Fibroblast of the aortic adventitia (primary cell): Measurements from ENCODE around the gene NDUFAF3. TPM values are rescaled to one million over a fixed set of nuclear protein-coding genes. Genes with fewer than 3 reads are reported as not detected.

Experiments used
- DNase-seq: peaks from one replicate; pipeline ENCODE4 v3.0.0-alpha.2; 2010; ENCODE audit warnings: low read depth
- H3K4me3 ChIP-seq: 2 replicates; pipeline ENCODE4 v1.5.1; 2011; ENCODE audit warnings: low read depth, mild to moderate bottlenecking, control low read depth, low read length, moderate library complexity
- total RNA-seq: library from RNA; depleted of rRNA; stranded (reverse); fragments of >200 nt; gene quantifications from 2 replicates; pipeline ENCODE4 v1.2.3, GENCODE V29; 2012; ENCODE audit warnings: low replicate concordance
- TF ChIP-seq, protein P1 (sequence below): IDR thresholded peaks from 2 replicates; pipeline ENCODE4 v1.5.1; 2011; ENCODE audit warnings: mild to moderate bottlenecking, low read length, control low read depth, inconsistent platforms; ENCODE audit not compliant: insufficient read depth

NDUFAF3 gene, protein sequence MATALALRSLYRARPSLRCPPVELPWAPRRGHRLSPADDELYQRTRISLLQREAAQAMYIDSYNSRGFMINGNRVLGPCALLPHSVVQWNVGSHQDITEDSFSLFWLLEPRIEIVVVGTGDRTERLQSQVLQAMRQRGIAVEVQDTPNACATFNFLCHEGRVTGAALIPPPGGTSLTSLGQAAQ
- 22.1 and 41.0 TPM in 2 replicates for total RNA-seq

DNA sequence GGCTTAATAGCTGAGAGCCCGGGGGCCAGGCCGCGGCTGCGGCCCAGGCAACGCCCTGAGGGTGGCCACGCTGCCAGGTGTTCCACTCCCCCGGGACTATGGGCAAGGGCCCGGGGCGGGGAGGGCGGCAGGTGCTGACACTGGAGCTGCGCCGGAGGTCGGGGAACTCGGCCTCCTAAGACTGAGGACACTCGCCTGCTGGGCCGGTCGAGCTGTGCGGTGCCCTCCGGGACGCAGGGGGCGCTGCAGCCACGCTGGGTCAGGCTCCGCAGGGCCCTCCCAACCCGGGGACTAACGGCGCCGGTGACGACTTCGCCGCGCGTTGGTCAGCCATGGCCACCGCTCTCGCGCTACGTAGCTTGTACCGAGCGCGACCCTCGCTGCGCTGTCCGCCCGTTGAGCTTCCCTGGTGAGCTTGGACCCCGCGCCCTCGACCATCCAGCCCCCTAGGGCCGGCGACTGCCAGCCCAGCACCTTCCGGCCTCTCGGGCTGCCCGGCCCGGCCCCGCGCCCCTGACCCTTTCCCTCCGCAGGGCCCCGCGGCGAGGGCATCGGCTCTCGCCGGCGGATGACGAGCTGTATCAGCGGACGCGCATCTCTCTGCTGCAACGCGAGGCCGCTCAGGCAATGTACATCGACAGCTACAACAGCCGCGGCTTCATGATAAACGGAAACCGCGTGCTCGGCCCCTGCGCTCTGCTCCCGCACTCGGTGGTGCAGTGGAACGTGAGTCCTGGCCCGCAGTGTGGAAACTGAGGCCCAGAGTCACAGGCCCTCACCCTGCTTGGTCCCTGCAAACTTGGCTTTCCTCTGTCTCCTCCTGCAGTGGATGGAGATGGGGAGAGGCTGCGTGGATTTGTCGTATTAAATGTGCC lies at the start of gene NDUFAF3:
Gene NDUFAF3, plus strand, starts transcription at position 309 of the 875 bp plus-strand sequence. Its CDS starts 24 bp downstream, at position 333.
- TF ChIP-seq, protein P1, sequence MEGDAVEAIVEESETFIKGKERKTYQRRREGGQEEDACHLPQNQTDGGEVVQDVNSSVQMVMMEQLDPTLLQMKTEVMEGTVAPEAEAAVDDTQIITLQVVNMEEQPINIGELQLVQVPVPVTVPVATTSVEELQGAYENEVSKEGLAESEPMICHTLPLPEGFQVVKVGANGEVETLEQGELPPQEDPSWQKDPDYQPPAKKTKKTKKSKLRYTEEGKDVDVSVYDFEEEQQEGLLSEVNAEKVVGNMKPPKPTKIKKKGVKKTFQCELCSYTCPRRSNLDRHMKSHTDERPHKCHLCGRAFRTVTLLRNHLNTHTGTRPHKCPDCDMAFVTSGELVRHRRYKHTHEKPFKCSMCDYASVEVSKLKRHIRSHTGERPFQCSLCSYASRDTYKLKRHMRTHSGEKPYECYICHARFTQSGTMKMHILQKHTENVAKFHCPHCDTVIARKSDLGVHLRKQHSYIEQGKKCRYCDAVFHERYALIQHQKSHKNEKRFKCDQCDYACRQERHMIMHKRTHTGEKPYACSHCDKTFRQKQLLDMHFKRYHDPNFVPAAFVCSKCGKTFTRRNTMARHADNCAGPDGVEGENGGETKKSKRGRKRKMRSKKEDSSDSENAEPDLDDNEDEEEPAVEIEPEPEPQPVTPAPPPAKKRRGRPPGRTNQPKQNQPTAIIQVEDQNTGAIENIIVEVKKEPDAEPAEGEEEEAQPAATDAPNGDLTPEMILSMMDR = peak; percentile 87
- DNase-seq = peak; percentile 92
- H3K4me3 ChIP-seq = peak within 1 kb of the TSS; percentile 92

DNA sequence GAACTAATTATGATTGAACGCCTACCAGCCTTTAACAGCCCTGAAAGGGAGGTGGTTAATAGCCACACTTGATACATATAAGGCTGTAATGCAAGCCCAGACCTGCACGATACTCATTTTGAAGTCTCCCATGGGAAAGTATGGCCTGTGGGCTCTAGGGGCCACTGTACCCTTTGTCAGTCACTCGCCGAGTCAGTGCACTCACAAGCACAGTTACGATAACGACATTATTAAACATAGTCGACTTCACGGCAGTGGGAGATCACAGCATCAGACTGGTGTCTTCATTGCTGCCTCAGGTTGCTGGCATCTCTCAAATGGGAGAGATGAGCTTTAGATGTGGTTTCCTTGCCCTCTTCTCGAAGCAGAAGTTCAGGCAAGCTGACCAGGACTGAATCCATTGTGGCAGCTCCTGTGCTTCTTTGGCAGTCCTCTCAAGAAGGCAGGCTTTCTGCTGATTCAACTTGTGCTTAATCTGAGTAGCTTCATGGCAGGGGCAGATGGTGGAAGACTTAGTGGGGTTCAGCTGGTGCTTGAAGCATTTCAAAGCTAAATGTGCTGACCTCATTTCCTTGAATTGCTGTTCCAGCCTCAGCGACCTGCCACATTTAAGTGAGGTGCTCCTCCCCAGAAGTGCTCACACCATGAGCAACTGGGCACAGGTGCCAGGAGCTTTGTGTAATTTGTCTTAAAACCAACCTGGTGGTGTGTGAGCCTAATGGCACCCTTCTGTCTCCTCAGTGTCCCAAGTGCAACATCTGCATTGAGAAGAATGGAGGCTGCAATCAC lies 47.7 kb upstream of the NDUFAF3 start:
- H3K4me3 ChIP-seq = no peak overlapping the region
- TF ChIP-seq, protein P1 = no peak
- DNase-seq = no peak

DNA sequence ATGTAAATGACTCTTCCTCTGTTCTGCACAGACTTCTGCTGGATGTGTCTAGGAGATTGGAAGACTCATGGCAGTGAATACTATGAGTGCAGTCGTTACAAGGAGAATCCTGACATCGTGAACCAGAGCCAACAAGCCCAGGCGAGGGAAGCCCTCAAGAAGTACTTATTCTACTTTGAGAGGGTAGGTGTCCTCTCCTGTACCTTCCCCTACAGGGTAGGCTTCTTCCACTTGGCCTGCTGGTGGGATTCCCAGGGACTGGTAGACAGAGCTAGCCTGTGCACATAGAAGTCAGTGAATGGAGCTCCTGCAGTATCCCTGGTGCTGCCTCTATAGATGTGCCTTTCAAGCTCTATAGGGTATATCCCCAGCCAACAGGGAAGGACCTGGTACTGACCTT lies 42.5 kb upstream of the NDUFAF3 start:
- DNase-seq = no peak
- TF ChIP-seq, protein P1 = no peak
- no peak overlapping the region for H3K4me3 ChIP-seq

DNA sequence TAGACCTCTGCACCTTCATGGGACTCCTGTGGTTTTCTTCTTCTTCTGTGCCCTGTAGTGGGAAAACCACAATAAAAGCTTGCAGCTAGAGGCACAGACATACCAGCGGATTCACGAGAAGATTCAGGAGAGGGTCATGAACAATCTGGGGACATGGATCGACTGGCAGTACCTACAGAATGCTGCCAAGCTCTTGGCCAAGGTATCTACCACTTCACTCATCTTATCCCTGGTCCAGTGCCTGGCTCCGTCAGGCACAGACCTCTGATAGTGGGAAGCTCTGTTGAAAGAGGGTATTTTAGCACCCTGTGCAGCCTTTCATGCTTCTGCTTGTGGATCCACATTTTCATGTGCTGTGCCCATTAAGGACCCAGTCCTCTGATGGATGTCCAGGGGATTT lies 41.6 kb upstream of the NDUFAF3 start:
- TF ChIP-seq, protein P1 = no peak
- no peak for DNase-seq
- no peak overlapping the region for H3K4me3 ChIP-seq

DNA sequence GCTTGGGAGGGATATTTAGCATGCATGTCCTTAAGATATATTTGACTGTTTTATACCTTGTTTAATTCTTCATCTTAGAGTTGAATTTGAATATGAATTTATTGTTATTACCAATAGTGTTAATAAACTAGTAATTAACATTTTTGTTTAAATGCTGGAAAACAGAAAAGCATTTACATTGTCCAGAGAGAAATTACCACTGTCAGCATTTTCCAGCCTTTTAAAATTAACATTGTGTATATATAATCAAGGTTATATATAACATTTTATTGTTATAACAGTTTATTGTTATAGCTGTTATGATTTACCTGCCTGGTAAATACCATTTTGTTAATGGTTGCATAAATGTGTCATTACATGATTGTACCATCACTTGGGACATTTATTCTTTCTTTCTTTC lies 39.9 kb upstream of the NDUFAF3 start:
- no peak overlapping the region for H3K4me3 ChIP-seq
- TF ChIP-seq, protein P1 = no peak
- no peak for DNase-seq

DNA sequence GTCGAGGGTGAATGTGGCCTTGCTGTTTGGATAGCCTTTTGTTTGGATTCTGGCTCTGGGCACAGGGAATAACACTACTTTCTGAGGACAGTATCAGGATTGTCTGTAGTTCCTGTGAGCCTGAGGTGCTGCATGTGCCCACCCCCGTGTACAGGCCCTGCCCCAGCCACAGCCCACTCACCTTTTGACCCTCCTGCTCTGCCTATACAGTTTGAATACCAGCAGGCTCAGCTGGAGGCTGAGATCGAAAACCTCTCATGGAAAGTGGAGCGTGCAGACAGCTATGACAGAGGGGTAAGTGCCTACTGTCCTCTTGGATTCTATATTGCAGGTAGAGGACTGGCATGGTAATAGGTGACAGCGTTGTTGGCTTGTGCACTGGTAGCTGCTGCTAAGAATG lies 39.2 kb upstream of the NDUFAF3 start:
- TF ChIP-seq, protein P1 = no peak
- no peak overlapping the region for H3K4me3 ChIP-seq
- no peak for DNase-seq
